Bronchial epithelial cell (primary cell): ENCODE measurements around the gene ZNF283. TPM values are rescaled to one million over a fixed set of nuclear protein-coding genes. Genes with fewer than 3 reads are reported as not detected.
"Not testable (repeated sequence)": the region's sequence is repeated elsewhere in the genome, so short reads cannot be mapped to it uniquely, and the experiment has no call there.

Experiments
- DNase-seq: peaks from one replicate; pipeline ENCODE4 v3.0.0-alpha.2; 2010; ENCODE audit warnings: low read depth
- FAIRE-seq: peaks from 2 replicates; lab custom pipeline; 2011; peaks lifted over from hg19 to GRCh38; lab: Jason Lieb, UNC
- H3K27me3 ChIP-seq: 2 replicates; pipeline ENCODE4 v1.5.1; 2011; ENCODE audit warnings: low read length; ENCODE audit not compliant: control insufficient read depth, insufficient read depth
- H3K36me3 ChIP-seq: 2 replicates; pipeline ENCODE4 v1.5.1; 2011; ENCODE audit warnings: low read length; ENCODE audit not compliant: control insufficient read depth, insufficient read depth
- H3K4me3 ChIP-seq: 2 replicates; pipeline ENCODE4 v1.5.1; 2011; ENCODE audit warnings: mild to moderate bottlenecking, low read depth, low read length, control low read depth
- CTCF ChIP-seq: IDR thresholded peaks from 2 replicates; pipeline ENCODE4 v1.5.1; 2011; ENCODE audit warnings: mild to moderate bottlenecking, moderate library complexity, low read length, control low read depth, inconsistent platforms; ENCODE audit not compliant: insufficient read depth, severe bottlenecking
- total RNA-seq: library from RNA; depleted of rRNA; stranded (reverse); fragments of >200 nt; gene quantifications from 2 replicates; pipeline ENCODE4 v1.2.1, GENCODE V29; 2014

Gene ZNF283
- total RNA-seq, 1 donor from 2014 or later: 12.4 TPM

GRCh38 chr19:43812688-43813087 lies 14.4 kb upstream of the ZNF283 start:
- peak; percentile 13 for FAIRE-seq
- no peak for TF ChIP-seq CTCF
- DNase-seq: no peak
- no peak overlapping the region for H3K4me3 ChIP-seq
- no peaks in the 10 kb centered on the region for H3K36me3 ChIP-seq
- H3K27me3 ChIP-seq: no peaks in the 10 kb centered on the region

- H3K36me3 ChIP-seq: no peaks in the 10 kb centered on the region
- DNase-seq (peak; percentile 75), FAIRE-seq (no peak)
- no peaks in the 10 kb centered on the region for H3K27me3 ChIP-seq
- H3K4me3 ChIP-seq: no peak overlapping the region
- TF ChIP-seq CTCF: no peak
Observed at GRCh38 chr19:43814663-43815352, 12.3 kb upstream of the ZNF283 start.

GRCh38 chr19:43817454-43817853 lies 9.7 kb upstream of the ZNF283 start:
- not testable (repeated sequence) for H3K36me3 ChIP-seq, DNase-seq, H3K4me3 ChIP-seq, H3K27me3 ChIP-seq, FAIRE-seq

GRCh38 chr19:43818500-43818899 lies 8.6 kb upstream of the ZNF283 start:
- Histone ChIP-seq H3K36me3 (no peaks in the 10 kb centered on the region), H3K4me3 (no peak overlapping the region), H3K27me3 (no peaks in the 10 kb centered on the region)
- no peak for TF ChIP-seq CTCF
- DNase-seq (peak; percentile 75), FAIRE-seq (no peak)

- Histone ChIP-seq H3K27me3 (no peaks in the 10 kb centered on the region), H3K4me3 (peak overlapping the region; percentile 43), H3K36me3 (no peaks in the 10 kb centered on the region)
- FAIRE-seq (peak; percentile 85), DNase-seq (no peak)
- TF ChIP-seq CTCF: no peak
Observed at GRCh38 chr19:43820098-43820883, 6.8 kb upstream of the ZNF283 start.

- DNase-seq (no peak), FAIRE-seq (no peak)
- TF ChIP-seq CTCF: no peak
- no peaks in the 10 kb centered on the region for H3K36me3 ChIP-seq
- peak overlapping the region; percentile 43 for H3K4me3 ChIP-seq
- no peaks in the 10 kb centered on the region for H3K27me3 ChIP-seq
Observed at GRCh38 chr19:43820884-43821215, 6.3 kb upstream of the ZNF283 start.

- not testable (repeated sequence) for FAIRE-seq, H3K4me3 ChIP-seq, H3K36me3 ChIP-seq, H3K27me3 ChIP-seq, DNase-seq
Observed at GRCh38 chr19:43823856-43824255, 3.3 kb upstream of the ZNF283 start.

GRCh38 chr19:43824572-43824971 lies 2.5 kb upstream of the ZNF283 start:
- DNase-seq: peak; percentile 49
- not testable (repeated sequence) for H3K4me3 ChIP-seq

More at GRCh38 chr19:43824572-43824971, 2.5 kb upstream of the ZNF283 start:
- FAIRE-seq, H3K36me3 ChIP-seq, H3K27me3 ChIP-seq: not testable (repeated sequence)
